ENCODE results near the gene MANEA. TPM values are rescaled to one million over a fixed set of nuclear protein-coding genes. Genes with fewer than 3 reads are reported as not detected.

The MANEA gene
- total RNA-seq, 2 experiments from 2014 or later, result 9.1 to 13.2 TPM

- no peaks in the 10 kb centered on the region for H3K4me1 ChIP-seq (ENCODE audit: insufficient read depth, low read length, poor library complexity, severe bottlenecking)
- no peaks in the 10 kb centered on the region for H3K36me3 ChIP-seq (ENCODE audit: insufficient read depth, low read length)
- H4K20me1 ChIP-seq (ENCODE audit: insufficient read depth, low read length), result no peaks in the 10 kb centered on the region
- no peaks in the 10 kb centered on the region for H3K79me2 ChIP-seq (ENCODE audit: insufficient read depth, low read depth, low read length)
- no peaks in the 10 kb centered on the region for H3K9me3 ChIP-seq (ENCODE audit: low read length)
- CTCF ChIA-PET (ENCODE audit: unreplicated experiment), result no interaction called here
- H3K4me2 ChIP-seq (ENCODE audit: low read length), result no peak overlapping the region
- no TSS peak for BruUV-seq (replicated peaks)
- no peak for DNase-seq (ENCODE audit: low spot score)
- POLR2A ChIA-PET, result no interaction called here
- TF ChIP-seq EZH2phosphoT487 (IDR thresholded peaks at IDR 0.05; ENCODE audit: borderline replicate concordance, low read depth, low read length) (no peak), CTCF (conservative IDR thresholded peaks at IDR 0.05; ENCODE audit: low read length) (no peak)
- no peak overlapping the region for H3K4me3 ChIP-seq (ENCODE audit: low read depth, low read length, poor library complexity, severe bottlenecking)
- no peak overlapping the region for H2AFZ ChIP-seq (ENCODE audit: low read length)
- H3K9me2 ChIP-seq (ENCODE audit: insufficient read depth, low read length), result no peaks in the 10 kb centered on the region
- intact Hi-C loops (cut with micrococcal nuclease; ENCODE audit: unreplicated experiment), result no loop called here
- no peak overlapping the region for H3K27ac ChIP-seq (ENCODE audit: low read depth, low read length, poor library complexity, severe bottlenecking)
These were observed 47.0 kb upstream of the MANEA start for GRCh38 chr6:95530176-95530819.

GRCh38 chr6:95543798-95544197 lies 33.5 kb upstream of the MANEA start:
- intact Hi-C loops (cut with micrococcal nuclease; ENCODE audit: unreplicated experiment), result no loop called here
- H3K27ac ChIP-seq (ENCODE audit: low read depth, low read length, poor library complexity, severe bottlenecking), result no peak overlapping the region
- H2AFZ ChIP-seq (ENCODE audit: low read length), result no peak overlapping the region
- BruUV-seq (replicated peaks), result no TSS peak
- H3K79me2 ChIP-seq (ENCODE audit: insufficient read depth, low read depth, low read length), result no peaks in the 10 kb centered on the region
- ChIA-PET POLR2A (no interaction called here), CTCF (ENCODE audit: unreplicated experiment) (no interaction called here)
- no peak for TF ChIP-seq EZH2phosphoT487 (IDR thresholded peaks at IDR 0.05; ENCODE audit: borderline replicate concordance, low read depth, low read length)
- no peak for TF ChIP-seq CTCF (conservative IDR thresholded peaks at IDR 0.05; ENCODE audit: low read length)
- H3K4me1 ChIP-seq (ENCODE audit: insufficient read depth, low read length, poor library complexity, severe bottlenecking), result no peaks in the 10 kb centered on the region
- H3K36me3 ChIP-seq (ENCODE audit: insufficient read depth, low read length), result no peaks in the 10 kb centered on the region
- H3K4me3 ChIP-seq (ENCODE audit: low read depth, low read length, poor library complexity, severe bottlenecking), result no peak overlapping the region
- H3K9me3 ChIP-seq (ENCODE audit: low read length), result no peaks in the 10 kb centered on the region
- no peaks in the 10 kb centered on the region for H4K20me1 ChIP-seq (ENCODE audit: insufficient read depth, low read length)
- no peak for DNase-seq (ENCODE audit: low spot score)
- no peaks in the 10 kb centered on the region for H3K9me2 ChIP-seq (ENCODE audit: insufficient read depth, low read length)
- no peak overlapping the region for H3K4me2 ChIP-seq (ENCODE audit: low read length)

GRCh38 chr6:95544517-95545225 lies 32.7 kb upstream of the MANEA start:
- no peaks in the 10 kb centered on the region for H3K79me2 ChIP-seq (ENCODE audit: insufficient read depth, low read depth, low read length)
- no TSS peak for BruUV-seq (replicated peaks)
- no peak overlapping the region for H3K4me2 ChIP-seq (ENCODE audit: low read length)
- no peaks in the 10 kb centered on the region for H3K9me3 ChIP-seq (ENCODE audit: low read length)
- H3K36me3 ChIP-seq (ENCODE audit: insufficient read depth, low read length), result no peaks in the 10 kb centered on the region
- DNase-seq (ENCODE audit: low spot score), result no peak
- intact Hi-C loops (cut with micrococcal nuclease; ENCODE audit: unreplicated experiment), result no loop called here
- no peak overlapping the region for H3K27ac ChIP-seq (ENCODE audit: low read depth, low read length, poor library complexity, severe bottlenecking)
- no peak overlapping the region for H3K4me3 ChIP-seq (ENCODE audit: low read depth, low read length, poor library complexity, severe bottlenecking)
- ChIA-PET POLR2A (no interaction called here), CTCF (ENCODE audit: unreplicated experiment) (no interaction called here)
- no peaks in the 10 kb centered on the region for H3K4me1 ChIP-seq (ENCODE audit: insufficient read depth, low read length, poor library complexity, severe bottlenecking)
- H3K9me2 ChIP-seq (ENCODE audit: insufficient read depth, low read length), result no peaks in the 10 kb centered on the region
- TF ChIP-seq EZH2phosphoT487 (IDR thresholded peaks at IDR 0.05; ENCODE audit: borderline replicate concordance, low read depth, low read length) (no peak), CTCF (conservative IDR thresholded peaks at IDR 0.05; ENCODE audit: low read length) (no peak)
- H2AFZ ChIP-seq (ENCODE audit: low read length), result no peak overlapping the region
- no peaks in the 10 kb centered on the region for H4K20me1 ChIP-seq (ENCODE audit: insufficient read depth, low read length)
